H1 (cell line): ENCODE results near the gene CDC26. TPM values are rescaled to one million over a fixed set of nuclear protein-coding genes. Genes with fewer than 3 reads are reported as not detected.

Experiments used
- BRCA1 ChIP-seq: IDR thresholded peaks from 2 replicates; pipeline ENCODE4 v1.6.1; 2012; ENCODE audit warnings: low read depth, low read length, improper control_type of control experiment
- CHD7 ChIP-seq: fragments of 300-600 bp; sonication (generic); IDR thresholded peaks from 2 replicates; pipeline ENCODE4 v1.7.1; 2012; ENCODE audit warnings: low read length, moderate library complexity, mild to moderate bottlenecking, inconsistent platforms; ENCODE audit not compliant: insufficient replicate concordance
- EZH2 ChIP-seq: fragments of 200-600 bp; sonication (generic); IDR thresholded peaks from 2 replicates; pipeline ENCODE4 v1.7.1; 2012; ENCODE audit warnings: low read depth, mild to moderate bottlenecking, moderate library complexity, low read length, inconsistent platforms; ENCODE audit not compliant: severe bottlenecking
- POLR2A ChIP-seq, 2 experiments: IDR thresholded peaks; 1 replicate in 1 of 2; 2 replicates in 1 of 2; pipeline ENCODE4 v1.6.1; 2011; ENCODE audit warnings: low read depth in 2 of 2, low read length in 2 of 2, mild to moderate bottlenecking in 2 of 2; ENCODE audit errors: control extremely low read depth in 1 of 2
- SP2 ChIP-seq: IDR thresholded peaks from 2 replicates; pipeline ENCODE4 v1.6.1; 2012; ENCODE audit warnings: mild to moderate bottlenecking, low read length, inconsistent platforms
- YY1 ChIP-seq: IDR thresholded peaks from 2 replicates; pipeline ENCODE4 v1.6.1; 2011; ENCODE audit warnings: low read depth, mild to moderate bottlenecking, low read length
- polyA plus RNA-seq, 7 experiments: library from polyadenylated mRNA; depleted of rRNA in 3 of 7; stranded (reverse) in 5 of 7; unstranded in 2 of 7; fragments of >200 nt in 5 of 7; fragments of 200-250 nt in 2 of 7; gene quantifications; 1 replicate in 5 of 7; 2 replicates in 1 of 7; 4 replicates in 1 of 7; pipeline versions ENCODE4 v1.2.1 to v1.2.3, GENCODE V29; 2011 to 2013; ENCODE audit warnings: missing spikeins in 2 of 7, mixed read lengths in 2 of 7
- total RNA-seq: library from RNA; stranded (reverse); fragmentation: NEBNext Ultra II Directional; extraction: Animal tissue kit (Norgen Biotek cat#: 25700); gene quantifications from 2 replicates; pipeline ENCODE4 v1.2.1, GENCODE V29; 2021

CDC26 gene
- total and polyA plus RNA-seq, 2 of the 8 experiments (the other 6 are each of a cell fraction or from before 2014, with no cell fraction given) = 31.5 to 41.9 TPM

- TF ChIP-seq BRCA1 = no peak
- no peak for TF ChIP-seq SP2
- no peak for TF ChIP-seq EZH2
- TF ChIP-seq YY1 = no peak
- TF ChIP-seq CHD7 = no peak
- TF ChIP-seq POLR2A (IDR thresholded peaks at IDR 0.05; ENCODE audit: control extremely low read depth in 1 of 2, low read depth in 2 of 2, low read length in 2 of 2) = no peak
- TF ChIP-seq, all 59 proteins: peak for 0
Measured at GRCh38 chr9:113238202-113238858, 37.0 kb downstream of the CDC26 start (continued).
